Small intestine (tissue), 16 donors: ENCODE data around the gene NAV3. TPM values are rescaled to one million over a fixed set of nuclear protein-coding genes. Genes with fewer than 3 reads are reported as not detected.

Experiments
- DNase-seq, 2 donors: peaks; one replicate each; pipeline versions ENCODE4 v3.0.0 to v3.0.0-alpha.2; 2013
- FAIRE-seq: peaks from 2 replicates; lab custom pipeline; 2012; peaks lifted over from hg19 to GRCh38; lab: Jason Lieb, UNC
- H3K27ac ChIP-seq, 3 donors: one replicate each; pipeline ENCODE4 v1.5.1; 2013; ENCODE audit warnings: low read length in 2 of 3, mild to moderate bottlenecking in 2 of 3, control low read depth in 1 of 3, inconsistent platforms in 1 of 3, low read depth in 1 of 3, moderate library complexity in 1 of 3
- H3K27me3 ChIP-seq, 3 donors: one replicate each; pipeline ENCODE4 v1.6.1; 2013; ENCODE audit warnings: low read length in 3 of 3, inconsistent platforms in 1 of 3; ENCODE audit not compliant: control insufficient read depth in 3 of 3, insufficient read depth in 3 of 3
- H3K36me3 ChIP-seq, 3 donors: one replicate each; pipeline ENCODE4 v1.6.1; 2013; ENCODE audit warnings: low read length in 3 of 3, inconsistent platforms in 1 of 3, low read depth in 1 of 3, mild to moderate bottlenecking in 1 of 3, moderate library complexity in 1 of 3; ENCODE audit not compliant: control insufficient read depth in 3 of 3, insufficient read depth in 2 of 3
- H3K4me1 ChIP-seq, 3 donors: one replicate each; pipeline ENCODE4 v1.6.1; 2013; ENCODE audit warnings: low read length in 2 of 3, inconsistent platforms in 1 of 3, low read depth in 1 of 3, mild to moderate bottlenecking in 1 of 3, moderate library complexity in 1 of 3; ENCODE audit not compliant: control insufficient read depth in 3 of 3, insufficient read depth in 2 of 3
- H3K4me3 ChIP-seq, 3 donors: one replicate each; pipeline ENCODE4 v1.5.1; 2013; ENCODE audit warnings: low read length in 3 of 3, control low read depth in 1 of 3, inconsistent platforms in 1 of 3, low read depth in 1 of 3, mild to moderate bottlenecking in 1 of 3, moderate library complexity in 1 of 3
- H3K9me3 ChIP-seq, 2 donors: one replicate each; pipeline ENCODE4 v1.6.1; 2013; ENCODE audit warnings: low read depth in 1 of 2, low read length in 1 of 2; ENCODE audit not compliant: control insufficient read depth in 2 of 2, insufficient read depth in 1 of 2
- WGBS, 3 donors: extraction: QIAGEN DNeasy Blood & Tissue Kit; methylation state at CpG; one replicate each; pipeline ENCODE4 v1.1.7; 2013; 5-methylcytosine and 5-hydroxymethylcytosine counted together
- long read RNA-seq, 10 donors: transcript quantifications; one replicate each; lab custom pipeline, GENCODE V29; 2026
- polyA plus RNA-seq, 4 donors: library from polyadenylated mRNA; stranded (reverse) in 3 of 4; unstranded in 1 of 4; fragments of 200-250 nt in 3 of 4; fragments of 120-200 nt in 1 of 4; gene quantifications; one replicate each; pipeline versions ENCODE4 v1.2.1 to v1.2.3, GENCODE V29; 2013
- donor health status: healthy with polysubstance abuse.
- donor health status: control.
- donor health status: control.
- donor health status: Bipolar disorder and iron deficiency.
- donor health status: healthy.

The NAV3 gene
- polyA plus RNA-seq, result 1 to 10 TPM in 1 of 4 donors, under 1 TPM in 1, not detected in 2; 0.36 to 1.9 TPM
- long read RNA-seq, donor 1, result 0 reads
- long read RNA-seq, donor 2, result 0 reads
- long read RNA-seq, donor 3, result 0 reads
- long read RNA-seq, donor 4, result 0 reads
- long read RNA-seq, donor 5, result 0 reads
- long read RNA-seq, donor 6, result 0 reads
- long read RNA-seq, donor 7, result 0 reads
- long read RNA-seq, donor 8, result 0 reads
- long read RNA-seq, donor 9, result 0 reads
- long read RNA-seq, donor 10, result 0 reads

GRCh38 chr12:77830583-77831351 lies at the start of gene NAV3:
Gene NAV3 (plus strand): TSS chr12:77830894. CDS start chr12:77831462, 568 bp downstream.
- Histone ChIP-seq H3K4me3 (no peak within 1 kb of the TSS), H3K4me1 (no peaks in the 10 kb centered on the region), H3K27me3 (no peaks in the 10 kb centered on the region), H3K27ac (peak within 1 kb of the TSS in 1 of 3 donors; percentile 24), H3K9me3 (no peaks in the 10 kb centered on the region), H3K36me3 (no peaks in the 10 kb centered on the region)
- WGBS, 3 donors, result 16 to 26% (median 23%) methylated on average over 3 of the region's 3 CpGs
- no peak for FAIRE-seq
- DNase-seq, result no peak

DNA sequence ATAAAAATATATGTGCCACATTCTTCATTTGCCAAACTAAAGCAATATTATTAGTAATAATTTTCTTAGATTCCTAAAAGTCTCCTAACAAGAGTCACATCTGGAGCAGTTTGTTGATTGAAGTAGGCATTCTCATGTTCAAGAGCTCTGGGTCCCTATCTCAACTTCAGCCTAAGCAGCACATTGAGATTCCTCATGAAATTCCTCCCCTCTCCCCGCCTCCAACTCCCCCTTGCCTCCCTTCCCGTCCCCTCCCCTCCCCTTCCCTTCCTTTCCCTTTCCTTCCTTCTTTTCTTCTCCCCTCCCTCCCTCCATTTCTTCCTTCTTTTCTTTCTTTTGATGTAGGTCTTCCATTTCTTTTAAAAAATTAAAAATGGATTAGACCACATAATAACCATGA lies 48.7 kb upstream of the NAV3 start:
- no peak for FAIRE-seq
- Histone ChIP-seq H3K4me1 (peaks cover 0 to 6% (median 0%) of the 10 kb centered on the region in 3 donors), H3K36me3 (no peaks in the 10 kb centered on the region)

DNA sequence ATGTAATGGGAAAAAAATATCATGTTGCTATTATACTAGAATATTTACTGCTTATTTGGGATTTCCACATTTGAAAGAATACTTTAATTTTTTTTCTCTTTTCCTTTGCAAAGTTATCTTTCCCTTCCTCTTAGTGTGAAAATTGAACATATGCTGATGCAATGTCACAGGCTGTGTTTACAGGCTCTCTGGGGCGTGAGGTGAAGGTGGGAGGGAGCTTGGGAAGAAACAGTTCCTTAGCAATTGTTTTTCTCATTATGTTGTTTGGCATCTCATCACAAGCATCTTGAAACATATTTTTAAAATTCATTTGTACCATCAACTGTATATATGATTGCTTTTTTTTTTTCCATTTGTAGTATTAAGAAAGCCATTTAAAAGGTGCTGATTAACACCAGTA lies 47.9 kb upstream of the NAV3 start:
- Histone ChIP-seq H3K4me1 (peaks cover 0 to 6% (median 0%) of the 10 kb centered on the region in 3 donors), H3K27ac (no peak overlapping the region), H3K9me3 (peaks cover 0 to 7% of the 10 kb centered on the region in 2 donors), H3K36me3 (no peaks in the 10 kb centered on the region), H3K4me3 (no peak overlapping the region), H3K27me3 (no peaks in the 10 kb centered on the region)
- 62 to 74% (median 67%) methylated on average over 1 of the region's 1 CpG for WGBS, 3 donors
- DNase-seq (no peak), FAIRE-seq (no peak)

More for the DNA sequence above, 48.7 kb upstream of the NAV3 start:
- H3K4me3 ChIP-seq, result no peak overlapping the region
- DNase-seq, result no peak
- WGBS, 3 donors, result 40 to 47% (median 47%) methylated on average over 2 of the region's 2 CpGs
- peaks cover 0 to 4% of the 10 kb centered on the region in 2 donors for H3K9me3 ChIP-seq
- no peaks in the 10 kb centered on the region for H3K27me3 ChIP-seq
- no peak overlapping the region for H3K27ac ChIP-seq

GRCh38 chr12:77785211-77785610 lies 45.5 kb upstream of the NAV3 start:
- no peaks in the 10 kb centered on the region for H3K36me3 ChIP-seq

GRCh38 chr12:77786675-77787074 lies 44.0 kb upstream of the NAV3 start:
- FAIRE-seq (no peak), DNase-seq (no peak)
- WGBS, 3 donors, result 70 to 74% (median 70%) methylated on average over 5 of the region's 5 CpGs

More at GRCh38 chr12:77785211-77785610, 45.5 kb upstream of the NAV3 start:
- FAIRE-seq (no peak), DNase-seq (peak; percentile 1 to 57)
- Histone ChIP-seq H3K4me3 (no peak overlapping the region), H3K9me3 (peaks cover 0 to 7% of the 10 kb centered on the region in 2 donors), H3K4me1 (peaks cover 0 to 6% (median 0%) of the 10 kb centered on the region in 3 donors), H3K27me3 (no peaks in the 10 kb centered on the region), H3K27ac (peak overlapping the region in 1 of 3 donors; percentile 55)

DNA sequence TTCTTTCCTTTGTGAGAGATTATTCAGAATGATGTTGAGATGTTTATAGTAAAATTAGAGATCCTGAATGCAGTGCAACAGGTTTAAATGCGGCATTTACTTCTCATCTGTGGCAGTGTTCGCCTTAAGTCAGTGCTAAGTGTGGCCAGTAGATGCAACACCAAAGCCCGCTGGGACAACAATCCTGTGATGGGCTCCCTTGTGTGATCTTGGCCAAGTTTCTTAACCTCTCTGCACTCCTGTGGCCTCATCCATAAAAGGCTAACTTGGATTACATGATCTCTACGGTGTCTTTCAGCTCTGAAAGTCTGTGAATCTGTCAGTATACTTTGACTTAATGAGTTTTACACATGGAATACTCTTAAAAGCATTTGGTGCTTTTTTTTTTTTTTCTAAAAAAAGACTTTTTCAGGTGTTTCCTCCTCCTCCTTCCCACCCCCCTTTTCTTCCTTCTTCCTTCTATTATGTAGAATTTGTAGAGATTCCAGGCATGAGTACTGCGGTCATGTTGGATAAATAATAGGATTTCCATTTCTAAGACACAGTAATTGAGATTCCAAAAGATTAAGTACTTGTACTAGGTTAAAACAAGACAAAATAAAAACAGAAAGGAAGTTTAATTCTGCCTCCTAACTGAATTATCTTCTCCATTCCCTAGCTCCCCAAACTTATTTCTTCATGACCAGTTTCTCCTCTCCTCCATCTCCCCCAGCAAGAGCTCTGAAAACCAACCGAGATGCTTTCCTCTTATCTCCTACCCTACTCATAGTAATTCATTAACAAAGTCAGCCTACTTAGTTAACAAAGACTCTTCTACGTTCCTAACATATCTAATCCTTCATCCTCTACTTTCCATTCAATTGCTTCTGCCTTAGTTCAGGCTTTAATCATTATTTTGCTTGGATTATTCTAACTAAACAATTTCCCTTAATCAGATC lies 42.2 kb upstream of the NAV3 start:
- 57 to 59% (median 57%) methylated on average over 7 of the region's 7 CpGs for WGBS, 3 donors
- Histone ChIP-seq H3K27ac (no peak overlapping the region), H3K36me3 (no peaks in the 10 kb centered on the region), H3K9me3 (peaks cover 0 to 7% of the 10 kb centered on the region in 2 donors), H3K4me1 (peaks cover 0 to 6% (median 0%) of the 10 kb centered on the region in 3 donors), H3K27me3 (no peaks in the 10 kb centered on the region), H3K4me3 (no peak overlapping the region)
- FAIRE-seq, result no peak
- no peak for DNase-seq

More at GRCh38 chr12:77786675-77787074, 44.0 kb upstream of the NAV3 start:
- H3K9me3 ChIP-seq, result peaks cover 0 to 7% of the 10 kb centered on the region in 2 donors
- peaks cover 0 to 6% (median 0%) of the 10 kb centered on the region in 3 donors for H3K4me1 ChIP-seq
- H3K27me3 ChIP-seq, result no peaks in the 10 kb centered on the region
- H3K27ac ChIP-seq, result no peak overlapping the region
- no peaks in the 10 kb centered on the region for H3K36me3 ChIP-seq
- no peak overlapping the region for H3K4me3 ChIP-seq

GRCh38 chr12:77795699-77796098 lies 35.0 kb upstream of the NAV3 start:
- FAIRE-seq (no peak), DNase-seq (no peak)
- no peaks in the 10 kb centered on the region for H3K27me3 ChIP-seq
- 70 to 80% (median 70%) methylated on average over 3 of the region's 3 CpGs for WGBS, 3 donors
- H3K9me3 ChIP-seq, result no peaks in the 10 kb centered on the region
- no peak overlapping the region for H3K4me3 ChIP-seq
- H3K36me3 ChIP-seq, result no peaks in the 10 kb centered on the region
- H3K4me1 ChIP-seq, result no peaks in the 10 kb centered on the region
- no peak overlapping the region for H3K27ac ChIP-seq

GRCh38 chr12:77796775-77797174 lies 33.9 kb upstream of the NAV3 start:
- H3K9me3 ChIP-seq, result no peaks in the 10 kb centered on the region
- WGBS, 3 donors, result 57 to 82% (median 58%) methylated on average over 1 of the region's 1 CpG
- H3K4me1 ChIP-seq, result no peaks in the 10 kb centered on the region
- no peaks in the 10 kb centered on the region for H3K36me3 ChIP-seq
- H3K4me3 ChIP-seq, result no peak overlapping the region
- FAIRE-seq (no peak), DNase-seq (no peak)
- H3K27me3 ChIP-seq, result no peaks in the 10 kb centered on the region
- no peak overlapping the region for H3K27ac ChIP-seq
